Hematopoietic multipotent progenitor cell treated with erythropoietin and hydrocortisone succinate and interleukin-3 and kit ligand, for 17 days (in vitro differentiated cells): Measurements from ENCODE around the gene PISD.

Experiments
- DNase-seq: peaks from one replicate; pipeline ENCODE4 v3.0.0-alpha.2; 2015; ENCODE audit warnings: low spot score

The PISD gene

GRCh38 chr22:31625661-31626426 is 36.2 kb downstream of the PISD start:
- DNase-seq: peak; percentile 17

- no peak for DNase-seq
Observed at GRCh38 chr22:31625257-31625640, 36.8 kb downstream of the PISD start.

GRCh38 chr22:31623592-31624304 is 38.3 kb downstream of the PISD start:
- DNase-seq: no peak

- no peak for DNase-seq
Observed at GRCh38 chr22:31622980-31623379, 39.0 kb downstream of the PISD start.

GRCh38 chr22:31621507-31622124 is 40.4 kb downstream of the PISD start:
- DNase-seq: no peak

- DNase-seq: no peak
Observed at GRCh38 chr22:31620756-31621480, 41.1 kb downstream of the PISD start.

GRCh38 chr22:31619611-31620300 is 42.3 kb downstream of the PISD start:
- no peak for DNase-seq

- no peak for DNase-seq
Observed at GRCh38 chr22:31618471-31619176, 43.4 kb downstream of the PISD start.

GRCh38 chr22:31618057-31618456 is 44.0 kb downstream of the PISD start:
- DNase-seq: no peak

- DNase-seq: no peak
Observed at GRCh38 chr22:31616315-31616980, 45.6 kb downstream of the PISD start.

- no peak for DNase-seq
Observed at GRCh38 chr22:31615940-31616314, 46.1 kb downstream of the PISD start.

GRCh38 chr22:31615491-31615860 is 46.5 kb downstream of the PISD start:
- DNase-seq: no peak

- DNase-seq: no peak
Observed at GRCh38 chr22:31614781-31615490, 47.1 kb downstream of the PISD start.

GRCh38 chr22:31613904-31614296 is 48.1 kb downstream of the PISD start:
- no peak for DNase-seq

- no peak for DNase-seq
Observed at GRCh38 chr22:31613286-31613903, 48.6 kb downstream of the PISD start.

GRCh38 chr22:31612891-31613285 is 49.1 kb downstream of the PISD start:
- no peak for DNase-seq

GRCh38 chr22:31611061-31611760 is 50.8 kb downstream of the PISD start:
- DNase-seq: no peak

GRCh38 chr22:31610611-31611010 is 51.4 kb downstream of the PISD start:
- no peak for DNase-seq

GRCh38 chr22:31609716-31610115 is 52.3 kb downstream of the PISD start:
- DNase-seq: no peak
